ENCODE measurements around the gene POLA2.

The POLA2 gene

GRCh38 chr11:65341856-65342255 is 80.1 kb downstream of the POLA2 start:
- no peak for DNase-seq

All from CD4-positive, alpha-beta T cell treated with Interleukin-10 for 1 hour (primary cell).